ENCODE results near the gene PPP1R15A.

DNA sequence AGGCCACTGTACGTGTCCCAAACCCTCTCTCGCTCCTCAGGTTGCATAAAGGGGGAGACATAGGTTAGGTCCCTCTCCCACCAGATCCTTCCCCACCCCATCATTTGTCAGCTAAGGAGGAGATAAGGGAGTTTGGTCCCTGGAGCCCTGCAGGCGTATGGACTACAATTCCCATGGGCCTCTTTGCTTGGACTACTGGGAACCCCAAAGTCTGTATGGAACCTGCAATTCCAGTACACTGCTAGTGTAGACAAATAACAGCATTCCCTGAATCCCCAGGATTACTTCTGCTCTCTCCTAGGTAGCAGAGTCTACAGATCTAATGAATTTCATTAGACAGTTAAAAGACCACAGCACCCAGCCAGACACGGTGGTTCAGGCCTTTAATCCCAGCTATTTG lies 19.9 kb upstream of the PPP1R15A start:
- TF ChIP-seq CTCF (conservative IDR thresholded peaks at IDR 0.05; ENCODE audit: low read depth in 2 of 2) (no peak), CREB1 (CRISPR knock-in tag; IDR thresholded peaks at IDR 0.05; ENCODE audit: low read depth) (no peak), POLR2AphosphoS5 (IDR thresholded peaks at IDR 0.05; ENCODE audit: low read depth) (no peak), EZH2 (IDR thresholded peaks at IDR 0.05; ENCODE audit: low read depth, unreplicated experiment) (no peak), EZH2phosphoT487 (IDR thresholded peaks at IDR 0.05; ENCODE audit: unreplicated experiment) (no peak), REST (IDR thresholded peaks at IDR 0.05; ENCODE audit: unreplicated experiment) (no peak)
